Liver (tissue), 9 donors: Measurements from ENCODE around the gene TFR2. TPM values are rescaled to one million over a fixed set of nuclear protein-coding genes. Genes with fewer than 3 reads are reported as not detected.

Experiments used
- DNase-seq: peaks from one replicate; pipeline ENCODE4 v3.0.0-alpha.2; 2017; ENCODE audit warnings: low spot score
- H3K27ac ChIP-seq, 2 donors: one replicate each; pipeline ENCODE4 v1.7.0; 2013; ENCODE audit warnings: inconsistent platforms in 2 of 2, low read length in 2 of 2, control low read depth in 1 of 2, low read depth in 1 of 2, mild to moderate bottlenecking in 1 of 2
- H3K27me3 ChIP-seq, 4 donors: one replicate each; pipeline versions ENCODE4 v1.6.1 to v1.7.0; 2013; ENCODE audit warnings: low read length in 3 of 4, inconsistent platforms in 1 of 4, mild to moderate bottlenecking in 1 of 4, moderate library complexity in 1 of 4; ENCODE audit not compliant: control insufficient read depth in 4 of 4, insufficient read depth in 4 of 4
- H3K36me3 ChIP-seq, 4 donors: one replicate each; pipeline versions ENCODE4 v1.6.1 to v1.7.0; 2013; ENCODE audit warnings: low read length in 3 of 4, mild to moderate bottlenecking in 3 of 4, low read depth in 1 of 4, moderate library complexity in 1 of 4; ENCODE audit not compliant: control insufficient read depth in 4 of 4, insufficient read depth in 3 of 4
- H3K4me1 ChIP-seq, 4 donors: one replicate each; pipeline versions ENCODE4 v1.6.1 to v1.7.0; 2013; ENCODE audit warnings: low read length in 3 of 4, mild to moderate bottlenecking in 3 of 4, moderate library complexity in 1 of 4; ENCODE audit not compliant: control insufficient read depth in 4 of 4, insufficient read depth in 4 of 4
- H3K4me3 ChIP-seq, 3 donors: one replicate each; pipeline versions ENCODE4 v1.6.1 to v1.7.0; 2013; ENCODE audit warnings: low read length in 3 of 3, control low read depth in 1 of 3, low read depth in 1 of 3, mild to moderate bottlenecking in 1 of 3
- H3K9ac ChIP-seq, 2 donors: one replicate each; pipeline ENCODE4 v1.7.0; 2013; ENCODE audit warnings: low read length in 2 of 2, mild to moderate bottlenecking in 2 of 2, moderate library complexity in 2 of 2, control low read depth in 1 of 2, low read depth in 1 of 2
- H3K9me3 ChIP-seq, 4 donors: one replicate each; pipeline versions ENCODE4 v1.6.1 to v1.7.0; 2013; ENCODE audit warnings: low read length in 3 of 4; ENCODE audit not compliant: control insufficient read depth in 4 of 4
- FOXA2 ChIP-seq: IDR thresholded peaks from 2 replicates; pipeline ENCODE4 v1.6.1; 2016; ENCODE audit warnings: antibody characterized with exemption
- HNF4A ChIP-seq, 2 donors: conservative IDR thresholded peaks; 2 replicates each; pipeline ENCODE4 v1.6.1; 2016; ENCODE audit warnings: antibody characterized with exemption in 2 of 2, mild to moderate bottlenecking in 2 of 2
- JUND ChIP-seq, 2 donors: IDR thresholded peaks; 2 replicates each; pipeline ENCODE4 v1.6.1; 2016; ENCODE audit warnings: antibody characterized with exemption in 2 of 2
- NR2F2 ChIP-seq: IDR thresholded peaks from 2 replicates; pipeline ENCODE4 v1.6.1; 2016; ENCODE audit warnings: antibody characterized with exemption
- RAD21 ChIP-seq, 2 donors: IDR thresholded peaks; 2 replicates each; pipeline ENCODE4 v1.6.1; 2016; ENCODE audit warnings: antibody characterized with exemption in 2 of 2, mild to moderate bottlenecking in 2 of 2
- RXRA ChIP-seq, 2 donors: IDR thresholded peaks; 2 replicates each; pipeline ENCODE4 v1.6.1; 2017 to 2018; ENCODE audit warnings: antibody characterized with exemption in 2 of 2, mild to moderate bottlenecking in 1 of 2
- SP1 ChIP-seq: IDR thresholded peaks from 2 replicates; pipeline ENCODE4 v1.6.1; 2018; ENCODE audit warnings: antibody characterized with exemption, mild to moderate bottlenecking
- TAF1 ChIP-seq: conservative IDR thresholded peaks from 2 replicates; pipeline ENCODE4 v1.6.1; 2016; ENCODE audit warnings: antibody characterized with exemption, mild to moderate bottlenecking
- YY1 ChIP-seq: IDR thresholded peaks from 2 replicates; pipeline ENCODE4 v1.6.1; 2016; ENCODE audit warnings: antibody characterized with exemption, mild to moderate bottlenecking
- WGBS: extraction: QIAGEN DNeasy Blood & Tissue Kit; methylation state at CpG from one replicate; pipeline ENCODE4 v1.1.7; 2013; 5-methylcytosine and 5-hydroxymethylcytosine counted together
- polyA plus RNA-seq, 2 donors: library from polyadenylated mRNA; stranded (reverse) in 1 of 2; unstranded in 1 of 2; fragments of 200-250 nt in 1 of 2; fragments of >200 nt in 1 of 2; fragmentation: Nextera tagmentation in 1 of 2; extraction: Ambion mirVana in 1 of 2; gene quantifications; one replicate each; pipeline versions ENCODE4 v1.2.1 to v1.2.3, GENCODE V29; 2013 to 2015
- total RNA-seq, 2 donors: library from RNA; depleted of rRNA; stranded (reverse); fragments of >200 nt; gene quantifications; one replicate each; pipeline ENCODE4 v1.2.3, GENCODE V29; 2014
- TF ChIP-seq, protein P1 (sequence below): IDR thresholded peaks from 2 replicates; pipeline ENCODE4 v1.6.1; 2016; ENCODE audit warnings: antibody characterized with exemption, mild to moderate bottlenecking
- TF ChIP-seq, protein P2 (sequence below): IDR thresholded peaks from 2 replicates; pipeline ENCODE4 v1.6.1; 2016; ENCODE audit warnings: antibody characterized with exemption
- TF ChIP-seq, protein P3 (sequence below): fragments of 150-350 bp; IDR thresholded peaks from 2 replicates; pipeline ENCODE4 v1.5.1; 2017; ENCODE audit warnings: improper control_type of control experiment, low read depth, low read length; ENCODE audit not compliant: missing input control
- TF ChIP-seq, protein P4 (sequence below): IDR thresholded peaks from 2 replicates; pipeline ENCODE4 v1.6.1; 2016; ENCODE audit warnings: antibody characterized with exemption
- donor health status: healthy.
- donor health status: healthy.
- donor health status: healthy.
- donor health status: healthy.
- donor health status: healthy.

The TFR2 gene
- total and polyA plus RNA-seq, 4 donors, result 276 to 663 (median 356) TPM

DNA sequence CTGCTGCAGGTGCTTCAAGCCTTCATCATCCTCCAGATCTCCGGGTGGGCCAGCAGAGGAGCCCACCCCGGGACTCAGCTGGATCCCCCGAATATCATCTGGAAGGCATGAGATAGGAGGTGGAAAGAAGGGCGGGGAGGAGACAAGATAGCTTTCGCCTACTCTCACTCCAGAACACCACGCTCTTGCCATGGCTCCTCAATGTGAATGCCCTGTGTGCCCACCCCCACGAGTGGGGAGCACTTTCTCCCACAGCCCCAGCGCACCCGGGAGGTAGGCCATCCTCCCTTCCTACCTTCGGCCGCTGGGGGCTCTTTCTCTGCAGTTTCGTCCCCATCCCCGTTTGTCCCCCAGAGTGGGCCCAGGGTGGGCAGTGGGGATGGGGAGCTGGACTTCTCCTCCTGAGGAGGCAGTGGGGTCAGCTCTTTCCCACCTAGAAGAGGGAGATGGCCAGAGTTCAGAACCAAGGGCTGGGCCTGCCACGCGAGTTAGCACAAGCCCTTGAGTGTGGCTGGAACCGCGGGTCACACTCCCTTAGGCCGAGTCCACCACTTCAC lies 43.8 kb upstream of the TFR2 start:
- DNase-seq, result no peak
- 94% methylated on average over 18 of the region's 18 CpGs for WGBS
- Histone ChIP-seq H3K4me3 (no peak overlapping the region), H3K27ac (no peak overlapping the region), H3K4me1 (peaks cover 0 to 6% (median 0%) of the 10 kb centered on the region in 4 donors), H3K36me3 (peaks cover 0 to 59% (median 35%) of the 10 kb centered on the region in 4 donors), H3K9ac (no peak overlapping the region), H3K9me3 (no peaks in the 10 kb centered on the region), H3K27me3 (no peaks in the 10 kb centered on the region)
- TF ChIP-seq TAF1, result no peak
- TF ChIP-seq, protein P1, sequence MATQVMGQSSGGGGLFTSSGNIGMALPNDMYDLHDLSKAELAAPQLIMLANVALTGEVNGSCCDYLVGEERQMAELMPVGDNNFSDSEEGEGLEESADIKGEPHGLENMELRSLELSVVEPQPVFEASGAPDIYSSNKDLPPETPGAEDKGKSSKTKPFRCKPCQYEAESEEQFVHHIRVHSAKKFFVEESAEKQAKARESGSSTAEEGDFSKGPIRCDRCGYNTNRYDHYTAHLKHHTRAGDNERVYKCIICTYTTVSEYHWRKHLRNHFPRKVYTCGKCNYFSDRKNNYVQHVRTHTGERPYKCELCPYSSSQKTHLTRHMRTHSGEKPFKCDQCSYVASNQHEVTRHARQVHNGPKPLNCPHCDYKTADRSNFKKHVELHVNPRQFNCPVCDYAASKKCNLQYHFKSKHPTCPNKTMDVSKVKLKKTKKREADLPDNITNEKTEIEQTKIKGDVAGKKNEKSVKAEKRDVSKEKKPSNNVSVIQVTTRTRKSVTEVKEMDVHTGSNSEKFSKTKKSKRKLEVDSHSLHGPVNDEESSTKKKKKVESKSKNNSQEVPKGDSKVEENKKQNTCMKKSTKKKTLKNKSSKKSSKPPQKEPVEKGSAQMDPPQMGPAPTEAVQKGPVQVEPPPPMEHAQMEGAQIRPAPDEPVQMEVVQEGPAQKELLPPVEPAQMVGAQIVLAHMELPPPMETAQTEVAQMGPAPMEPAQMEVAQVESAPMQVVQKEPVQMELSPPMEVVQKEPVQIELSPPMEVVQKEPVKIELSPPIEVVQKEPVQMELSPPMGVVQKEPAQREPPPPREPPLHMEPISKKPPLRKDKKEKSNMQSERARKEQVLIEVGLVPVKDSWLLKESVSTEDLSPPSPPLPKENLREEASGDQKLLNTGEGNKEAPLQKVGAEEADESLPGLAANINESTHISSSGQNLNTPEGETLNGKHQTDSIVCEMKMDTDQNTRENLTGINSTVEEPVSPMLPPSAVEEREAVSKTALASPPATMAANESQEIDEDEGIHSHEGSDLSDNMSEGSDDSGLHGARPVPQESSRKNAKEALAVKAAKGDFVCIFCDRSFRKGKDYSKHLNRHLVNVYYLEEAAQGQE, result no peak
- TF ChIP-seq JUND (IDR thresholded peaks at IDR 0.05), result no peak
- TF ChIP-seq, protein P2, sequence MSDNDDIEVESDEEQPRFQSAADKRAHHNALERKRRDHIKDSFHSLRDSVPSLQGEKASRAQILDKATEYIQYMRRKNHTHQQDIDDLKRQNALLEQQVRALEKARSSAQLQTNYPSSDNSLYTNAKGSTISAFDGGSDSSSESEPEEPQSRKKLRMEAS, result no peak
- no peak for TF ChIP-seq RXRA (IDR thresholded peaks at IDR 0.05)
- no peak for TF ChIP-seq FOXA2
- TF ChIP-seq HNF4A (conservative IDR thresholded peaks at IDR 0.05), result no peak

DNA sequence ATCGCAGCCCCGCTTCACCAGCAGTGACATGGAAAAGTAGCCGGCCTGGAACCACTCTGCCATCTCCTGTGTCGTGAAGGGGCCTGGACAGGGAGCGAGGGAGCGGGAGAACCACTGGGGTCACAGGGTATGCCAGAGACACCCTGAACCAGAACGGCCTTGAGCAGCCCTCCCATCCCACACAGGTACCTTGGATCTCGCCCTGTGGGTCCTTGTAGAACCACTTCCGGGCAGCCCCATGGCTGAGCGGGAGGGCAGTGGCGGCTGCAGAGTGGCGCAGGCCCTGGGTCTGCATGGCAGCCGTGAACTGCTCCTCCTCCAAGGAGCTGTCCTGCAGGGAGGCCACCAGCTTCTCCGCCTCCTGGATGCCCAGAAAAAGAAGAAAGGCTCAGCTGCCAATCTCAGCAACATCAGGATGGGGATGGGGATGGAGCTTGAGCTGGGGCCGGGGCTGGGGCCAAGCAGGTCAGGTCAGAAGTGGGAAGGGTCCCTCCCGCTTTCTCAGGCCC lies 43.2 kb upstream of the TFR2 start:
- DNase-seq, result no peak
- Histone ChIP-seq H3K9ac (no peak overlapping the region), H3K4me1 (peaks cover 0 to 5% (median 2%) of the 10 kb centered on the region in 4 donors), H3K4me3 (no peak overlapping the region), H3K27ac (no peak overlapping the region), H3K27me3 (no peaks in the 10 kb centered on the region), H3K9me3 (no peaks in the 10 kb centered on the region), H3K36me3 (peaks cover 0 to 60% (median 35%) of the 10 kb centered on the region in 4 donors)
- 96% methylated on average over 16 of the region's 16 CpGs for WGBS
- TF ChIP-seq FOXA2, result no peak
- TF ChIP-seq, protein P3, sequence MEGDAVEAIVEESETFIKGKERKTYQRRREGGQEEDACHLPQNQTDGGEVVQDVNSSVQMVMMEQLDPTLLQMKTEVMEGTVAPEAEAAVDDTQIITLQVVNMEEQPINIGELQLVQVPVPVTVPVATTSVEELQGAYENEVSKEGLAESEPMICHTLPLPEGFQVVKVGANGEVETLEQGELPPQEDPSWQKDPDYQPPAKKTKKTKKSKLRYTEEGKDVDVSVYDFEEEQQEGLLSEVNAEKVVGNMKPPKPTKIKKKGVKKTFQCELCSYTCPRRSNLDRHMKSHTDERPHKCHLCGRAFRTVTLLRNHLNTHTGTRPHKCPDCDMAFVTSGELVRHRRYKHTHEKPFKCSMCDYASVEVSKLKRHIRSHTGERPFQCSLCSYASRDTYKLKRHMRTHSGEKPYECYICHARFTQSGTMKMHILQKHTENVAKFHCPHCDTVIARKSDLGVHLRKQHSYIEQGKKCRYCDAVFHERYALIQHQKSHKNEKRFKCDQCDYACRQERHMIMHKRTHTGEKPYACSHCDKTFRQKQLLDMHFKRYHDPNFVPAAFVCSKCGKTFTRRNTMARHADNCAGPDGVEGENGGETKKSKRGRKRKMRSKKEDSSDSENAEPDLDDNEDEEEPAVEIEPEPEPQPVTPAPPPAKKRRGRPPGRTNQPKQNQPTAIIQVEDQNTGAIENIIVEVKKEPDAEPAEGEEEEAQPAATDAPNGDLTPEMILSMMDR, result no peak
- no peak for TF ChIP-seq RAD21 (IDR thresholded peaks at IDR 0.05)
- TF ChIP-seq RXRA (IDR thresholded peaks at IDR 0.05), result no peak
- TF ChIP-seq, protein P1, result no peak
- no peak for TF ChIP-seq SP1
- TF ChIP-seq NR2F2, result no peak
- TF ChIP-seq, protein P4, sequence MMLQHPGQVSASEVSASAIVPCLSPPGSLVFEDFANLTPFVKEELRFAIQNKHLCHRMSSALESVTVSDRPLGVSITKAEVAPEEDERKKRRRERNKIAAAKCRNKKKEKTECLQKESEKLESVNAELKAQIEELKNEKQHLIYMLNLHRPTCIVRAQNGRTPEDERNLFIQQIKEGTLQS, result no peak
- TF ChIP-seq, protein P2, result no peak
- TF ChIP-seq HNF4A (conservative IDR thresholded peaks at IDR 0.05), result no peak
- no peak for TF ChIP-seq YY1
